Vagina (tissue), 2 donors: ENCODE measurements around the gene ZFHX3. TPM values are rescaled to one million over a fixed set of nuclear protein-coding genes. Genes with fewer than 3 reads are reported as not detected.

Experiments used
- DNase-seq, 2 donors: peaks; one replicate each; pipeline ENCODE4 v3.0.0-alpha.2; 2017; ENCODE audit errors: extremely low spot score in 2 of 2
- H3K27ac ChIP-seq: fragments of 200-600 bp; sonication (generic); one replicate; pipeline ENCODE4 v1.5.1; 2019
- H3K27me3 ChIP-seq: fragments of 200-600 bp; sonication (generic); one replicate; pipeline ENCODE4 v1.5.1; 2019
- H3K36me3 ChIP-seq, 2 donors: fragments of 200-600 bp; sonication (generic); one replicate each; pipeline ENCODE4 v1.5.1; 2017 to 2019
- H3K4me1 ChIP-seq: fragments of 200-600 bp; sonication (generic); one replicate; pipeline ENCODE4 v1.5.1; 2019
- H3K4me3 ChIP-seq, 2 donors: fragments of 200-600 bp; sonication (generic); 1 replicate in 1 of 2; 2 replicates in 1 of 2; pipeline ENCODE4 v1.5.1; 2016 to 2019
- H3K9me3 ChIP-seq: fragments of 200-600 bp; sonication (generic); one replicate; pipeline ENCODE4 v1.5.1; 2019
- CTCF ChIP-seq, 3 experiments: fragments of 450-650 bp in 2 of 3; fragments of 200-600 bp in 1 of 3; sonication (generic) in 1 of 3; IDR thresholded peaks; one replicate each; pipeline ENCODE4 v1.5.1; 2017 to 2019; ENCODE audit warnings: antibody characterized with exemption in 3 of 3, mild to moderate bottlenecking in 2 of 3, moderate library complexity in 2 of 3
- POLR2A ChIP-seq, 2 donors: fragments of 450-650 bp; IDR thresholded peaks; one replicate each; pipeline ENCODE4 v1.6.1; 2017; ENCODE audit warnings: antibody characterized with exemption in 2 of 2, mild to moderate bottlenecking in 2 of 2, moderate library complexity in 2 of 2
- POLR2AphosphoS5 ChIP-seq, 2 donors: sonication (generic); formaldehyde crosslinking; IDR thresholded peaks; one replicate each; pipeline ENCODE4 v1.9.0; 2017; ENCODE audit warnings: antibody characterized with exemption in 2 of 2, mild to moderate bottlenecking in 2 of 2, low read depth in 1 of 2; ENCODE audit not compliant: insufficient read depth in 1 of 2
- intact Hi-C: fragments of 100-400 bp; cut with DNase I; formaldehyde crosslinking; loops from one replicate; pipeline ENCODE4 v1.15.1; 2023
- total RNA-seq: library from RNA; depleted of rRNA; stranded (reverse); fragments of >200 nt; gene quantifications from one replicate; pipeline ENCODE4 v1.2.3, GENCODE V29; 2016

Gene ZFHX3
- total RNA-seq, 1 donor from 2014 or later = 28.0 TPM

GRCh38 chr16:72915331-72915730 lies 132.6 kb downstream of the ZFHX3 start:
- Histone ChIP-seq H3K27ac (no peak overlapping the region), H3K4me3 (no peak overlapping the region), H3K27me3 (no peaks in the 10 kb centered on the region), H3K4me1 (peaks cover 13% of the 10 kb centered on the region), H3K36me3 (no peaks in the 10 kb centered on the region), H3K9me3 (no peaks in the 10 kb centered on the region)
- TF ChIP-seq CTCF (IDR thresholded peaks at IDR 0.05) = no peak
- no peak for TF ChIP-seq POLR2AphosphoS5 (IDR thresholded peaks at IDR 0.05; ENCODE audit: insufficient read depth in 1 of 2, low read depth in 1 of 2)
- no peak for TF ChIP-seq POLR2A (IDR thresholded peaks at IDR 0.05)
- no peak for DNase-seq
- intact Hi-C loops = no loop called here

GRCh38 chr16:72913551-72913950 lies 134.4 kb downstream of the ZFHX3 start:
- no peak for TF ChIP-seq POLR2AphosphoS5 (IDR thresholded peaks at IDR 0.05; ENCODE audit: insufficient read depth in 1 of 2, low read depth in 1 of 2)
- TF ChIP-seq POLR2A (IDR thresholded peaks at IDR 0.05) = no peak
- no peak for TF ChIP-seq CTCF (IDR thresholded peaks at IDR 0.05)
- peaks cover 13% of the 10 kb centered on the region for H3K4me1 ChIP-seq
- H3K36me3 ChIP-seq = no peaks in the 10 kb centered on the region
- H3K27ac ChIP-seq = no peak overlapping the region
- no peaks in the 10 kb centered on the region for H3K27me3 ChIP-seq
- intact Hi-C loops = no loop called here
- no peaks in the 10 kb centered on the region for H3K9me3 ChIP-seq
- H3K4me3 ChIP-seq = no peak overlapping the region
- no peak for DNase-seq

- intact Hi-C loops = no loop called here
- DNase-seq = no peak
Measured at GRCh38 chr16:72911971-72912370, 136.0 kb downstream of the ZFHX3 start.

GRCh38 chr16:72910875-72911274 lies 137.1 kb downstream of the ZFHX3 start:
- H3K9me3 ChIP-seq = no peaks in the 10 kb centered on the region
- peaks cover 13% of the 10 kb centered on the region for H3K4me1 ChIP-seq
- no peaks in the 10 kb centered on the region for H3K27me3 ChIP-seq
- TF ChIP-seq CTCF (IDR thresholded peaks at IDR 0.05) (no peak), POLR2A (IDR thresholded peaks at IDR 0.05) (no peak), POLR2AphosphoS5 (IDR thresholded peaks at IDR 0.05; ENCODE audit: insufficient read depth in 1 of 2, low read depth in 1 of 2) (no peak)
- no peak overlapping the region for H3K27ac ChIP-seq
- no peaks in the 10 kb centered on the region for H3K36me3 ChIP-seq
- intact Hi-C loops = no loop called here
- no peak overlapping the region for H3K4me3 ChIP-seq
- no peak for DNase-seq

More at GRCh38 chr16:72911971-72912370, 136.0 kb downstream of the ZFHX3 start:
- H3K27ac ChIP-seq = no peak overlapping the region
- H3K27me3 ChIP-seq = no peaks in the 10 kb centered on the region
- H3K9me3 ChIP-seq = no peaks in the 10 kb centered on the region
- no peak overlapping the region for H3K4me3 ChIP-seq
- no peak for TF ChIP-seq CTCF (IDR thresholded peaks at IDR 0.05)
- no peak for TF ChIP-seq POLR2AphosphoS5 (IDR thresholded peaks at IDR 0.05; ENCODE audit: insufficient read depth in 1 of 2, low read depth in 1 of 2)
- TF ChIP-seq POLR2A (IDR thresholded peaks at IDR 0.05) = no peak
- peaks cover 13% of the 10 kb centered on the region for H3K4me1 ChIP-seq
- H3K36me3 ChIP-seq = no peaks in the 10 kb centered on the region

- intact Hi-C loops = no loop called here
- H3K9me3 ChIP-seq = no peaks in the 10 kb centered on the region
- DNase-seq = no peak
- no peak overlapping the region for H3K27ac ChIP-seq
- H3K4me3 ChIP-seq = no peak overlapping the region
- no peaks in the 10 kb centered on the region for H3K36me3 ChIP-seq
- H3K27me3 ChIP-seq = no peaks in the 10 kb centered on the region
- TF ChIP-seq CTCF (IDR thresholded peaks at IDR 0.05) = no peak
- TF ChIP-seq POLR2A (IDR thresholded peaks at IDR 0.05) = no peak
- TF ChIP-seq POLR2AphosphoS5 (IDR thresholded peaks at IDR 0.05; ENCODE audit: insufficient read depth in 1 of 2, low read depth in 1 of 2) = no peak
- H3K4me1 ChIP-seq = peaks cover 13% of the 10 kb centered on the region
Measured at GRCh38 chr16:72910381-72910780, 137.5 kb downstream of the ZFHX3 start.
